Progenitor cell of endocrine pancreas (in vitro differentiated cells): ENCODE results near the gene BSCL2. TPM values are rescaled to one million over a fixed set of nuclear protein-coding genes. Genes with fewer than 3 reads are reported as not detected.
"Not testable (repeated sequence)": the region's sequence is repeated elsewhere in the genome, so short reads cannot be mapped to it uniquely, and the experiment has no call there.

Source experiments
- DNase-seq: peaks from one replicate; pipeline ENCODE4 v3.0.0; 2021; ENCODE audit warnings: low spot score; ENCODE audit not compliant: unreplicated experiment
- H3K27ac Mint-ChIP-seq: 2 replicates; pipeline ENCODE4 v1.8.0; 2021; ENCODE audit warnings: mild to moderate bottlenecking, moderate library complexity, mixed read lengths
- H3K27me3 Mint-ChIP-seq: 2 replicates; pipeline ENCODE4 v1.8.0; 2021; ENCODE audit warnings: mixed read lengths
- H3K36me3 Mint-ChIP-seq: 2 replicates; pipeline ENCODE4 v1.8.0; 2022; ENCODE audit warnings: mixed read lengths; ENCODE audit not compliant: insufficient read depth
- H3K4me1 Mint-ChIP-seq: 2 replicates; pipeline ENCODE4 v1.8.0; 2021; ENCODE audit warnings: low read depth, mixed read lengths
- H3K4me3 Mint-ChIP-seq: 2 replicates; pipeline ENCODE4 v1.8.0; 2021; ENCODE audit warnings: low read depth, mild to moderate bottlenecking, moderate library complexity, mixed read lengths
- H3K9me3 Mint-ChIP-seq: 2 replicates; pipeline ENCODE4 v1.8.0; 2021; ENCODE audit warnings: low read depth, mixed read lengths
- total RNA-seq: library from RNA; stranded (reverse); gene quantifications from 2 replicates; pipeline ENCODE4 v1.2.1, GENCODE V29; 2021
- TF ChIP-seq, protein P1 (sequence below): fragments of 200-600 bp; sonication (generic); IDR thresholded peaks from one replicate; pipeline ENCODE4 v1.5.0; 2021; ENCODE audit warnings: antibody characterized with exemption, mild to moderate bottlenecking; ENCODE audit not compliant: unreplicated experiment

BSCL2 gene
- total RNA-seq, 1 donor from 2014 or later, result 84.9 TPM

DNA sequence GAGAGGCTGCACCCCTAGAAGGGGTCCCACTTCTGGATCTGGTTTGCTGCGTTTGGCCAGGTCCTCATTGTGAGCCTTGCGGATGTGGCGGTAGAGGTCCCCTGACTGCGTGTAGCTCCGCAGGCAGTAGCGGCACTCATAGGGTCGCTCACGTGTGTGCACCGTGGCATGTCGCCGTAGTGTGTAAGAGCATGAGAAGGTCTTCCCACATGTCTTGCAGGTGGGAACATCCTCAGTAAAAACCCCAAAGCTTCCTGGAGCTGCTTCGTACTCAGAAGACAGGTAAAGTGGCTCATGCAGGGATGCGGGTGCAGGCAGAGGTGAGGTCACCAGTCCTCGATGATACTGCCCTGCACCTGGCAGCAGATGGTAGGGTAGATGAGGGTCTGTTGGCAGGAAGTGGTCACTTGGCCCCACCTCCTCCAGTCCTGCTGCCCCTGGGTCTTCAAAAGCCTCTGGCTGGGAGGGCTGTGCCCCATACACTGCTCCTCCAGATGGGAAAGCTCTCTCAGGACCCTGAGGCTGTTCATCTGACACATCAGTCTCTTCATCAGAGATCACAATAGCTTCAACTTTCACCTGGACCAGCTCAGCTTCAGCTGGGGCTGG is 45.1 kb upstream of the BSCL2 start:
- peaks cover 8% of the 10 kb centered on the region for H3K36me3 Mint-ChIP-seq
- H3K9me3 Mint-ChIP-seq, result no peaks in the 10 kb centered on the region
- H3K4me1 Mint-ChIP-seq, result peaks cover 20% of the 10 kb centered on the region
- H3K27me3 Mint-ChIP-seq, result no peaks in the 10 kb centered on the region
- H3K4me3 Mint-ChIP-seq, result no peak overlapping the region
- no peak for DNase-seq
- peak overlapping the region; percentile 49 for H3K27ac Mint-ChIP-seq
- TF ChIP-seq, protein P1, sequence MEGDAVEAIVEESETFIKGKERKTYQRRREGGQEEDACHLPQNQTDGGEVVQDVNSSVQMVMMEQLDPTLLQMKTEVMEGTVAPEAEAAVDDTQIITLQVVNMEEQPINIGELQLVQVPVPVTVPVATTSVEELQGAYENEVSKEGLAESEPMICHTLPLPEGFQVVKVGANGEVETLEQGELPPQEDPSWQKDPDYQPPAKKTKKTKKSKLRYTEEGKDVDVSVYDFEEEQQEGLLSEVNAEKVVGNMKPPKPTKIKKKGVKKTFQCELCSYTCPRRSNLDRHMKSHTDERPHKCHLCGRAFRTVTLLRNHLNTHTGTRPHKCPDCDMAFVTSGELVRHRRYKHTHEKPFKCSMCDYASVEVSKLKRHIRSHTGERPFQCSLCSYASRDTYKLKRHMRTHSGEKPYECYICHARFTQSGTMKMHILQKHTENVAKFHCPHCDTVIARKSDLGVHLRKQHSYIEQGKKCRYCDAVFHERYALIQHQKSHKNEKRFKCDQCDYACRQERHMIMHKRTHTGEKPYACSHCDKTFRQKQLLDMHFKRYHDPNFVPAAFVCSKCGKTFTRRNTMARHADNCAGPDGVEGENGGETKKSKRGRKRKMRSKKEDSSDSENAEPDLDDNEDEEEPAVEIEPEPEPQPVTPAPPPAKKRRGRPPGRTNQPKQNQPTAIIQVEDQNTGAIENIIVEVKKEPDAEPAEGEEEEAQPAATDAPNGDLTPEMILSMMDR, result no peak

DNA sequence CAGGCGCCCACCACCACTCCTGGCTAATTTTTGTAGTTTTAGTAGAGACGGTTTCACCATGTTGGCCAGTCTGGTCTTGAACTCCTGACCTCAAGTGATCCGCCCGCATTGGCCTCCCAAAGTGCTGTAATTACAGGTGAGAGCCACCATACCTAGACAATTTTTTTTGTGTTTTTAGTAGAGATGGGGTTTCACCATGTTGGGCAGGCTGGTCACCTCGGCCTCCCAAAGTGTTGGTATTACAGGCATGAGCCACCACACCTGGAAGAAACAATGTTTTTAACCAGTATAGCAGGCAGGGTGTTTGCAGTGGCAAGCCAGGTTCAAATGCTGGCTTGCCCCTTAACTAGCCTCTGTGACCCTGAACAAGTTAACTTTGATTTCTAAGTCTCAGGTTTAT is 42.7 kb upstream of the BSCL2 start:
- H3K4me3 Mint-ChIP-seq, H3K27me3 Mint-ChIP-seq, DNase-seq, H3K36me3 Mint-ChIP-seq, H3K9me3 Mint-ChIP-seq, H3K27ac Mint-ChIP-seq: not testable (repeated sequence)
- peaks cover 20% of the 10 kb centered on the region for H3K4me1 Mint-ChIP-seq

DNA sequence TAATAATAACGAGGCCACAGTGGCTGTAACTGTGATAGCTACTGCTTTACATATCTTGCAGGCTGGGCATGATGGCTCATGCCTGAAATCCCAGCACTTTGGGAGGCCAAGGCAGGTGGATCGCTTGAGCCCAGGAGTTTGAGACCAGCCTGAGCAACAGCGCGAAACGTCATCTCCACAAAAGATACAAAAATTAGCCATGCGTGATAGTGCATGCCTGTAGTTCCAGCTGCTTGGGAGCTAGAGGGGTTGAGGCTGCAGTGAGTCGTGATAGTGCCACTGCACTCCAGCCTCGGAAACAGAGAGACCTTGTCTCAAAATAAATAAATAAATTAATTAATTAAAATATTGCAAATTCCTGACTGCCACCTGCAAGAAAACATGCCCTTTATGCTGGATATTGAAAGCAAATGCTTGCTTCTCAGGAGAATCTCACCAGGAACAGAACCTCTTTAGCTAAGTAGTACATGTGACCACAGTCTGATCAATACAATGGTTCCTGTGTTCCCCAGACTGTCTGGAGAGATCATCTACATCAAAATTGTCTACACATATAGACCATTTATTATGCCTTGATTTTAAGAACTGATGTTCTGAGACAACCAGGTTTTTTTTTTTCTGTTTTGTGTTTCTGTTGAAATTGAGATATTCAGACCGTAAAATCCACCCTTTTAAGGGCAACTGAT is 40.4 kb upstream of the BSCL2 start:
- peak overlapping the region; percentile 89 for H3K27ac Mint-ChIP-seq
- H3K9me3 Mint-ChIP-seq, result no peaks in the 10 kb centered on the region

DNA sequence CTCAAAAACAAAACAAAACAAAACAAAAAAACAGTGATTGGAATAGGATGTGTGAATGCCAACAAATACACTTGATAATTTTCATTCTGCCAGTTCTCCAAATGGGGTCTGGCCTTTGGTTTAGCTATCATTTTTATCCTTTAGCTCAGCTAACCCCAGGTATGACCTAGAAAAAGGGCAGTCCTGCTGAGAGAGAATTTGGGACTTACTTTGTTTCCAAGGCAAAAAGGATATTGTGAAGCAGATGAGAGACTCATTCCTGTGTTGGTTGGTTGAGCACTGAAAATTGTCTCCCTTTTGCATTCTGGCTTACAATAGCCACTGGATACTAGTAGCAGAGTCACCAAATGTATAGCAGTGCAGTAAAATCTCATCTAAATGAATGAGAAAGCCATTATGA is 30.0 kb upstream of the BSCL2 start:
- TF ChIP-seq, protein P1, result no peak
- H3K4me1 Mint-ChIP-seq, result no peaks in the 10 kb centered on the region
- peaks cover 14% of the 10 kb centered on the region for H3K36me3 Mint-ChIP-seq
- H3K4me3 Mint-ChIP-seq, result no peak overlapping the region
- H3K27ac Mint-ChIP-seq, result no peak overlapping the region
- H3K9me3 Mint-ChIP-seq, result no peaks in the 10 kb centered on the region
- no peaks in the 10 kb centered on the region for H3K27me3 Mint-ChIP-seq
- no peak for DNase-seq

More for the DNA sequence above, 40.4 kb upstream of the BSCL2 start:
- peaks cover 10% of the 10 kb centered on the region for H3K4me1 Mint-ChIP-seq
- no peak for DNase-seq
- TF ChIP-seq, protein P1, result no peak
- H3K36me3 Mint-ChIP-seq, result peaks cover 8% of the 10 kb centered on the region
- H3K4me3 Mint-ChIP-seq, result no peak overlapping the region
- H3K27me3 Mint-ChIP-seq, result no peaks in the 10 kb centered on the region

DNA sequence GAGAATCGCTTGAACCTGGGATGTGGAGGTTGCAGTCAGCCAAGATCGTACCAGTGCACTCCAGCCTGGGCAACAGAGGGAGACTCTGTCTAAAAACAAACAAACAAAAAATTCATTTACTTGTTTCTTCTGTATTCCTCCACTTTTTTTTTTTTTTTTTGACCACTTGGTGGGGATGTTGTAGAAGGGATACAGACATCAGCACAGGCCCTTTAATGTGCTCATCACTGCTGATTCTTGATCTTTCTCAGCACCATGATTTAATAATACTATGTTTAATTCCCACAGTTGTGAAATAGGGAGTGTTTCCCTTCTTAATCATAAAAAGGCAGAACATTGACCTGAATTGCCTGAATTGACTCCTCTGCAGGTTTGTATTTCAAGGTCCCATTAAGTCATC is 25.6 kb upstream of the BSCL2 start:
- Mint-ChIP-seq H3K27me3 (no peaks in the 10 kb centered on the region), H3K36me3 (peaks cover 10% of the 10 kb centered on the region), H3K27ac (peak overlapping the region; percentile 27), H3K9me3 (no peaks in the 10 kb centered on the region), H3K4me1 (peaks cover 7% of the 10 kb centered on the region), H3K4me3 (no peak overlapping the region)
- TF ChIP-seq, protein P1, result no peak
- no peak for DNase-seq

DNA sequence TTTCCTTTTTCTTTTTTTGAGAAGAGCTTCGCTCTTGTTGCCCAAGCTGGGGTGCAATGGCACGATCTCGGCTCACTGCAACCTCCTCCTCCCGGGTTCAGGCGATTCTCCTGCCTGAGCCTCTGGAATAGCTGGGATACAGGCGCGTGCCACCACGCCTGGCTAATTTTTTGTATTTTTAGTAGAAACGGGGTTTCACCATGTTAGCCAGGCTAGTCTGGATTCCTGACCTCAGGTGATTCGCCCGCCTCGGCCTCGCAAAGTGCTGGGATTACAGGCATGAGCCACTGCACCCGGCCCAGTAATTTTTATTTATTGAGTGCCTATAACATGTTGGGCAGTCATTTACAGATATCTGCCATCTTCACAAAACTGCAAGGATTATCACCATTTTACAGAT is 22.9 kb upstream of the BSCL2 start:
- Mint-ChIP-seq H3K4me3 (peak overlapping the region; percentile 65), H3K27ac (peak overlapping the region; percentile 69), H3K4me1 (peaks cover 16% of the 10 kb centered on the region)
- not testable (repeated sequence) for DNase-seq, H3K9me3 Mint-ChIP-seq, H3K27me3 Mint-ChIP-seq, H3K36me3 Mint-ChIP-seq
